ENCODE data around the gene FAM184A. TPM values are rescaled to one million over a fixed set of nuclear protein-coding genes. Genes with fewer than 3 reads are reported as not detected.
A peak's percentile ranks its signal among the peaks of the same experiment; 100 is the strongest.

Gene FAM184A
- total and polyA plus RNA-seq, 2 of the 13 experiments (the other 11 are each of a cell fraction or from before 2014, with no cell fraction given) = 7.0 to 18.0 TPM

DNA sequence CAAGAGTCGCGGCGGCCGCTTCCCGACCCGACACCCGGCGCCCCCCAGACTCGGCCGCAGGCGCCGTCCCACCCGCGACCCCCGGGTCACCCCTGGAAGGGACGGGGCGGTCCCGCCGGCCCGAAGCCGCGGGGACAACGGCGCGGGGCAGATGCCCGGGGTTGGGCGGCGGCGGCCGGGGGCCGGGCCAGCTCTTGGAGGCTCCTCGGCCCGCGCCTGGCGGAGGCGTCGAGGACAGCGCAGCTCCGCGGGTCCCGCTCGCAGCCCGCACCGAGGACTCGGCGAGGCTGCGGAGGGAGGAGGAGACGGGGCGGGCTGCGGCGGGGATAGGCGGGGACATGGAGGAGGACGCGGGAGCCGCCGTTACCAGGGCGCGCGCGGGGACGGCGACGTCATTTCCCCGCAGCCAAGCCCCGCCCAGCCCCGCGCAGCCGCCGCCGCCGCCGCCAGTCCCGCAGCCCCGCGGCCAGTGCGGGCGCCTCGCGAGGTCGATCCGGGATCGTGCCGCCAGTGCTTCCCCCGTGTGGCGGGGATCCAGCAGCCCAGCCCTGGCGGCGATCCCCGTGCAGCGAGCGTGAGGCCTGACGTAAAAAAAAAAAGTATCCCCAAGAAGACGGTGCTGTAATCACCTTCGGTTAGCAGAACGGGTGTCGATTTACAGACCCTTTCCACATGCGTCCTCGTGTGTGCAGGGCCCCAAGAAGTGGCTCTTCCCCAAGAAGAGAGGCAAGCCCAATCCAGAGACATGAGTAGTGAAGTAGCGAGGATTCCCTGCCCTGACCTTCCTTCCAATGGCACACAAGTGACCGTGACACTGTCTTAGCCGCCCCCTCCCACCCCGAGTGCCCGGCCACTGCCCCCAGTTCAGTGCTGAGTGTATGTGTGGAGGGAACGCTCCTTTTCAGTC, at the start of gene FAM184A (continued):
- TF ChIP-seq, protein P1, sequence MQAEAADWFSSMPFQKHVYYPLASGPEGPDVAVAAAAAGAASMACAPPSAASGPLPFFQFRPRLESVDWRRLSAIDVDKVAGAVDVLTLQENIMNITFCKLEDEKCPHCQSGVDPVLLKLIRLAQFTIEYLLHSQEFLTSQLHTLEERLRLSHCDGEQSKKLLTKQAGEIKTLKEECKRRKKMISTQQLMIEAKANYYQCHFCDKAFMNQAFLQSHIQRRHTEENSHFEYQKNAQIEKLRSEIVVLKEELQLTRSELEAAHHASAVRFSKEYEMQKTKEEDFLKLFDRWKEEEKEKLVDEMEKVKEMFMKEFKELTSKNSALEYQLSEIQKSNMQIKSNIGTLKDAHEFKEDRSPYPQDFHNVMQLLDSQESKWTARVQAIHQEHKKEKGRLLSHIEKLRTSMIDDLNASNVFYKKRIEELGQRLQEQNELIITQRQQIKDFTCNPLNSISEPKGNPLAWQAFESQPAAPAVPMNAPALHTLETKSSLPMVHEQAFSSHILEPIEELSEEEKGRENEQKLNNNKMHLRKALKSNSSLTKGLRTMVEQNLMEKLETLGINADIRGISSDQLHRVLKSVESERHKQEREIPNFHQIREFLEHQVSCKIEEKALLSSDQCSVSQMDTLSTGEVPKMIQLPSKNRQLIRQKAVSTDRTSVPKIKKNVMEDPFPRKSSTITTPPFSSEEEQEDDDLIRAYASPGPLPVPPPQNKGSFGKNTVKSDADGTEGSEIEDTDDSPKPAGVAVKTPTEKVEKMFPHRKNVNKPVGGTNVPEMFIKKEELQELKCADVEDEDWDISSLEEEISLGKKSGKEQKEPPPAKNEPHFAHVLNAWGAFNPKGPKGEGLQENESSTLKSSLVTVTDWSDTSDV (CRISPR knock-in tag; IDR thresholded peaks at IDR 0.05) = peak; percentile 62; the same call in 1 of the 2 replicates
- no peak for TF ChIP-seq PAWR (CRISPR knock-in tag; IDR thresholded peaks at IDR 0.05; ENCODE audit: borderline replicate concordance)
- no peak for TF ChIP-seq MAFG (CRISPR knock-in tag; IDR thresholded peaks at IDR 0.05)
- TF ChIP-seq, protein P2, sequence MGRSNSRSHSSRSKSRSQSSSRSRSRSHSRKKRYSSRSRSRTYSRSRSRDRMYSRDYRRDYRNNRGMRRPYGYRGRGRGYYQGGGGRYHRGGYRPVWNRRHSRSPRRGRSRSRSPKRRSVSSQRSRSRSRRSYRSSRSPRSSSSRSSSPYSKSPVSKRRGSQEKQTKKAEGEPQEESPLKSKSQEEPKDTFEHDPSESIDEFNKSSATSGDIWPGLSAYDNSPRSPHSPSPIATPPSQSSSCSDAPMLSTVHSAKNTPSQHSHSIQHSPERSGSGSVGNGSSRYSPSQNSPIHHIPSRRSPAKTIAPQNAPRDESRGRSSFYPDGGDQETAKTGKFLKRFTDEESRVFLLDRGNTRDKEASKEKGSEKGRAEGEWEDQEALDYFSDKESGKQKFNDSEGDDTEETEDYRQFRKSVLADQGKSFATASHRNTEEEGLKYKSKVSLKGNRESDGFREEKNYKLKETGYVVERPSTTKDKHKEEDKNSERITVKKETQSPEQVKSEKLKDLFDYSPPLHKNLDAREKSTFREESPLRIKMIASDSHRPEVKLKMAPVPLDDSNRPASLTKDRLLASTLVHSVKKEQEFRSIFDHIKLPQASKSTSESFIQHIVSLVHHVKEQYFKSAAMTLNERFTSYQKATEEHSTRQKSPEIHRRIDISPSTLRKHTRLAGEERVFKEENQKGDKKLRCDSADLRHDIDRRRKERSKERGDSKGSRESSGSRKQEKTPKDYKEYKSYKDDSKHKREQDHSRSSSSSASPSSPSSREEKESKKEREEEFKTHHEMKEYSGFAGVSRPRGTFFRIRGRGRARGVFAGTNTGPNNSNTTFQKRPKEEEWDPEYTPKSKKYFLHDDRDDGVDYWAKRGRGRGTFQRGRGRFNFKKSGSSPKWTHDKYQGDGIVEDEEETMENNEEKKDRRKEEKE (IDR thresholded peaks at IDR 0.05) = no peak
- TF ChIP-seq ZNF33B (CRISPR knock-in tag; IDR thresholded peaks at IDR 0.05) = 0 out of 2 replicates have a peak, but pooled peaks have one; percentile 71
- TF ChIP-seq, protein P3, sequence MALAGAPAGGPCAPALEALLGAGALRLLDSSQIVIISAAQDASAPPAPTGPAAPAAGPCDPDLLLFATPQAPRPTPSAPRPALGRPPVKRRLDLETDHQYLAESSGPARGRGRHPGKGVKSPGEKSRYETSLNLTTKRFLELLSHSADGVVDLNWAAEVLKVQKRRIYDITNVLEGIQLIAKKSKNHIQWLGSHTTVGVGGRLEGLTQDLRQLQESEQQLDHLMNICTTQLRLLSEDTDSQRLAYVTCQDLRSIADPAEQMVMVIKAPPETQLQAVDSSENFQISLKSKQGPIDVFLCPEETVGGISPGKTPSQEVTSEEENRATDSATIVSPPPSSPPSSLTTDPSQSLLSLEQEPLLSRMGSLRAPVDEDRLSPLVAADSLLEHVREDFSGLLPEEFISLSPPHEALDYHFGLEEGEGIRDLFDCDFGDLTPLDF (CRISPR knock-in tag; IDR thresholded peaks at IDR 0.05) = 0 out of 2 replicates have a peak, but pooled peaks have one; percentile 14
- TF ChIP-seq NCOA5 (CRISPR knock-in tag; IDR thresholded peaks at IDR 0.05) = no peak
- peak; percentile 30 for TF ChIP-seq TOPORS (CRISPR knock-in tag; IDR thresholded peaks at IDR 0.05)
- peak; percentile 29; the same call in 1 of the 2 replicates for TF ChIP-seq CREB1 (IDR thresholded peaks at IDR 0.05)
- TF ChIP-seq CREB1 (CRISPR knock-in tag; IDR thresholded peaks at IDR 0.05) = no peak
- TF ChIP-seq MTF1 (CRISPR knock-in tag; IDR thresholded peaks at IDR 0.05) = no peak
- TF ChIP-seq ZNF432 (CRISPR knock-in tag; IDR thresholded peaks at IDR 0.05; ENCODE audit: borderline replicate concordance) = no peak
- TF ChIP-seq ZNF296 (CRISPR knock-in tag; conservative IDR thresholded peaks at IDR 0.05) = no peak
- no peak for TF ChIP-seq ZNF879 (CRISPR knock-in tag; IDR thresholded peaks at IDR 0.05)
- TF ChIP-seq, protein P4, sequence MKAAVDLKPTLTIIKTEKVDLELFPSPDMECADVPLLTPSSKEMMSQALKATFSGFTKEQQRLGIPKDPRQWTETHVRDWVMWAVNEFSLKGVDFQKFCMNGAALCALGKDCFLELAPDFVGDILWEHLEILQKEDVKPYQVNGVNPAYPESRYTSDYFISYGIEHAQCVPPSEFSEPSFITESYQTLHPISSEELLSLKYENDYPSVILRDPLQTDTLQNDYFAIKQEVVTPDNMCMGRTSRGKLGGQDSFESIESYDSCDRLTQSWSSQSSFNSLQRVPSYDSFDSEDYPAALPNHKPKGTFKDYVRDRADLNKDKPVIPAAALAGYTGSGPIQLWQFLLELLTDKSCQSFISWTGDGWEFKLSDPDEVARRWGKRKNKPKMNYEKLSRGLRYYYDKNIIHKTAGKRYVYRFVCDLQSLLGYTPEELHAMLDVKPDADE (CRISPR knock-in tag; IDR thresholded peaks at IDR 0.05) = no peak
- TF ChIP-seq, protein P5, sequence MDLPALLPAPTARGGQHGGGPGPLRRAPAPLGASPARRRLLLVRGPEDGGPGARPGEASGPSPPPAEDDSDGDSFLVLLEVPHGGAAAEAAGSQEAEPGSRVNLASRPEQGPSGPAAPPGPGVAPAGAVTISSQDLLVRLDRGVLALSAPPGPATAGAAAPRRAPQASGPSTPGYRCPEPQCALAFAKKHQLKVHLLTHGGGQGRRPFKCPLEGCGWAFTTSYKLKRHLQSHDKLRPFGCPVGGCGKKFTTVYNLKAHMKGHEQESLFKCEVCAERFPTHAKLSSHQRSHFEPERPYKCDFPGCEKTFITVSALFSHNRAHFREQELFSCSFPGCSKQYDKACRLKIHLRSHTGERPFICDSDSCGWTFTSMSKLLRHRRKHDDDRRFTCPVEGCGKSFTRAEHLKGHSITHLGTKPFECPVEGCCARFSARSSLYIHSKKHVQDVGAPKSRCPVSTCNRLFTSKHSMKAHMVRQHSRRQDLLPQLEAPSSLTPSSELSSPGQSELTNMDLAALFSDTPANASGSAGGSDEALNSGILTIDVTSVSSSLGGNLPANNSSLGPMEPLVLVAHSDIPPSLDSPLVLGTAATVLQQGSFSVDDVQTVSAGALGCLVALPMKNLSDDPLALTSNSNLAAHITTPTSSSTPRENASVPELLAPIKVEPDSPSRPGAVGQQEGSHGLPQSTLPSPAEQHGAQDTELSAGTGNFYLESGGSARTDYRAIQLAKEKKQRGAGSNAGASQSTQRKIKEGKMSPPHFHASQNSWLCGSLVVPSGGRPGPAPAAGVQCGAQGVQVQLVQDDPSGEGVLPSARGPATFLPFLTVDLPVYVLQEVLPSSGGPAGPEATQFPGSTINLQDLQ (CRISPR knock-in tag; IDR thresholded peaks at IDR 0.05) = peak; percentile 86
- TF ChIP-seq MAF1 (CRISPR knock-in tag; IDR thresholded peaks at IDR 0.05; ENCODE audit: borderline replicate concordance) = no peak
